Activated T-helper 1 cell treated with Interleukin-2 at 50 U/mL for 16 hours (primary cell): Measurements from ENCODE around the gene GAL3ST3.
"Not testable (repeated sequence)": the region's sequence is repeated elsewhere in the genome, so short reads cannot be mapped to it uniquely, and the experiment has no call there.

Experiments
- DNase-seq: peaks from one replicate; pipeline ENCODE4 v3.0.0-alpha.2; 2020; ENCODE audit warnings: low read depth

GAL3ST3 gene

GRCh38 chr11:66044757-66045156 lies 4.2 kb downstream of the GAL3ST3 start:
- DNase-seq = no peak

- no peak for DNase-seq
Measured at GRCh38 chr11:66042996-66043906, 5.7 kb downstream of the GAL3ST3 start.

GRCh38 chr11:66042227-66042995 lies 6.5 kb downstream of the GAL3ST3 start:
- DNase-seq = no peak

GRCh38 chr11:66039765-66040164 lies 9.2 kb downstream of the GAL3ST3 start:
- no peak for DNase-seq

- DNase-seq = no peak
Measured at GRCh38 chr11:66037327-66037726, 11.6 kb downstream of the GAL3ST3 start.

- DNase-seq = no peak
Measured at GRCh38 chr11:66036334-66036710, 12.6 kb downstream of the GAL3ST3 start.

- no peak for DNase-seq
Measured at GRCh38 chr11:66035653-66036333, 13.2 kb downstream of the GAL3ST3 start.

- DNase-seq = no peak
Measured at GRCh38 chr11:66032957-66033735, 15.8 kb downstream of the GAL3ST3 start.

GRCh38 chr11:66026017-66026529 lies 22.9 kb downstream of the GAL3ST3 start, which contains the start of gene CATSPER1:
Gene CATSPER1 (minus strand): TSS chr11:66026479. CDS start chr11:66026379, 100 bp downstream.
- DNase-seq = no peak

- not testable (repeated sequence) for DNase-seq
Measured at GRCh38 chr11:66023186-66023440, 25.8 kb downstream of the GAL3ST3 start.

- DNase-seq = peak; percentile 62
Measured at GRCh38 chr11:66022401-66023185, 26.4 kb downstream of the GAL3ST3 start.

- DNase-seq = no peak
Measured at GRCh38 chr11:66020618-66021357, 28.2 kb downstream of the GAL3ST3 start.

- no peak for DNase-seq
Measured at GRCh38 chr11:66020212-66020611, 28.7 kb downstream of the GAL3ST3 start.

- DNase-seq = no peak
Measured at GRCh38 chr11:66017321-66017720, 31.6 kb downstream of the GAL3ST3 start.

GRCh38 chr11:66016793-66017177 lies 32.2 kb downstream of the GAL3ST3 start:
- DNase-seq = no peak

GRCh38 chr11:66015936-66016792 lies 32.8 kb downstream of the GAL3ST3 start:
- DNase-seq = no peak

GRCh38 chr11:66015454-66015881 lies 33.5 kb downstream of the GAL3ST3 start:
- no peak for DNase-seq

- no peak for DNase-seq
Measured at GRCh38 chr11:66014804-66015453, 34.0 kb downstream of the GAL3ST3 start.

GRCh38 chr11:66013762-66014100 lies 35.2 kb downstream of the GAL3ST3 start:
- DNase-seq = no peak
